ENCODE data around the gene STARD13. TPM values are rescaled to one million over a fixed set of nuclear protein-coding genes. Genes with fewer than 3 reads are reported as not detected.

Gene STARD13
- total RNA-seq, 1 donor = 11.0 TPM

DNA sequence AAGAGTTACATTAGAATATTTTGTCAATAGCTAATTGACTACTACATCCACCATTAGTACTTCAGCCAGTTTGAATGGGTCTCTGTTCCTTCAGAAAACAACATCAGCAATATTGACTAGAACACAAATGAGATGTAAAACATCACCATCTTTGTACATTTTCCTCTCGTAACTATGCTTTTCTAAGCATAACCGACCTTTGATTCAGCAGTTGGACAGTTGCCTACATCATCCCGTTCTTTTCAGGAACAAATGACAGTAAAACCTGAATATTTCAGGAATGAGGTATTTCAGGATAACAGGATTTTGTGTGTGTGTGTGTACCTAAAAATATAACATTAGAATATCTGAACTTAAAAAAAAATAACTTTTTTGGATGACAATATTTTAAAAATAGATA, 60.9 kb downstream of the STARD13 start:
- H3K4me3 ChIP-seq (ENCODE audit: low read depth, low read length) = no peak overlapping the region
- TF ChIP-seq, protein P1, sequence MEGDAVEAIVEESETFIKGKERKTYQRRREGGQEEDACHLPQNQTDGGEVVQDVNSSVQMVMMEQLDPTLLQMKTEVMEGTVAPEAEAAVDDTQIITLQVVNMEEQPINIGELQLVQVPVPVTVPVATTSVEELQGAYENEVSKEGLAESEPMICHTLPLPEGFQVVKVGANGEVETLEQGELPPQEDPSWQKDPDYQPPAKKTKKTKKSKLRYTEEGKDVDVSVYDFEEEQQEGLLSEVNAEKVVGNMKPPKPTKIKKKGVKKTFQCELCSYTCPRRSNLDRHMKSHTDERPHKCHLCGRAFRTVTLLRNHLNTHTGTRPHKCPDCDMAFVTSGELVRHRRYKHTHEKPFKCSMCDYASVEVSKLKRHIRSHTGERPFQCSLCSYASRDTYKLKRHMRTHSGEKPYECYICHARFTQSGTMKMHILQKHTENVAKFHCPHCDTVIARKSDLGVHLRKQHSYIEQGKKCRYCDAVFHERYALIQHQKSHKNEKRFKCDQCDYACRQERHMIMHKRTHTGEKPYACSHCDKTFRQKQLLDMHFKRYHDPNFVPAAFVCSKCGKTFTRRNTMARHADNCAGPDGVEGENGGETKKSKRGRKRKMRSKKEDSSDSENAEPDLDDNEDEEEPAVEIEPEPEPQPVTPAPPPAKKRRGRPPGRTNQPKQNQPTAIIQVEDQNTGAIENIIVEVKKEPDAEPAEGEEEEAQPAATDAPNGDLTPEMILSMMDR (IDR thresholded peaks at IDR 0.05; ENCODE audit: insufficient read depth, low read length) = no peak
- DNase-seq (ENCODE audit: low read depth) = peak; percentile 62

DNA sequence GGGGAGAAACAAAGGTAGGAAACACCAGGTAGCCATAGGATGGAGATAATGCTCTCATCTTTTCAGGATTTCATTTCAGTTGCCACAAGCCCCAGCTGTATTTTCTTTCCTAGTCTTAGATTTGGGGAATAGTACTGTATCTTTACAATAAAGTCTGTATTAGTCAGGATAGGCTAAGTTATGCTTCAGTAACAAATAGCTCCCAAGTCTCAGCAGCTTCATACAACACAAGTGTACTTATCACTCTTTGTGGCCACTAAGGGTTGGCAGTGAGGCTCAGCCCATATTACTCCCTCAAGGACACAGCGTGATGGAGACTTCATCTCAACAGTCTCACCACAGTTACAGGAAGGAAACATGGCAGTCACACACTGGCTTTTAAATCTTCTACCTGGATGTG, 61.4 kb downstream of the STARD13 start:
- DNase-seq (ENCODE audit: low read depth) = no peak
- H3K4me3 ChIP-seq (ENCODE audit: low read depth, low read length) = no peak overlapping the region
- TF ChIP-seq, protein P1 (IDR thresholded peaks at IDR 0.05; ENCODE audit: insufficient read depth, low read length) = no peak

DNA sequence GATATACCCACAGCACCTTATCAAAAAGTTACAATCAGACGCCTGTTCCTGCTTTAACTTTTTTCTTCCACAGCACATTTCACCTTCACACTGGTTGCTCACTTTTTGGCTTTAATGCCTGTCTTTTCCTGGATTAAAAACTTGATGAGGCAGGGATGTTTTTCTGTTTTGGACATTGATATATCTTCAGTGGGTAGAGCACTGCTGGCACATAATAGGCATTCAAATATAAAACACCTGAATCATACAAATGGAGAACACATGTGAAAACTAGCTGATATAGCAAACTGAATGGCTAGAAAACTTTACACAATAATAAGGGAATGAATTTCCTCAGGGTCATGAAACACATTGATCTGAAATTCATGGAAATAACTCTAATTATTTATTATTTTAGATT, 65.6 kb downstream of the STARD13 start:
- H3K4me3 ChIP-seq (ENCODE audit: low read depth, low read length) = no peak overlapping the region
- TF ChIP-seq, protein P1 (IDR thresholded peaks at IDR 0.05; ENCODE audit: insufficient read depth, low read length) = no peak
- DNase-seq (ENCODE audit: low read depth) = no peak

DNA sequence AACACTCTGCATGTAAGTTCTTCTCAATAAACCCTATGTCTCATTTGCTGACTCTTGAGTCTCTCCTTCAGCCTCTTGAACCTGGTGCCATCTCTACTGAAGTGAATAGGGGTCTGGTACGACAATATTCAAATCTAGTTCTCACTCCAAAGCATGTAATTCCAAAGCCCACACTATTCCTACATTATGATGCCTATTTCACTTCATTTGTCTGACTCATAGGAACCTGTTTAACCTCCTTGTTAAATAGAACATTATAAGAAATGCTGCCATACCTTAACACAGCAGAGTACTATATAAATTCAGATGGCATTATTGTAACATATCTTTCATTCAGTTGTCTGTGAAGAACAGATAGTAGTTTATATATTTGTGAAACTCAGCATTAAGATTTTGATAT, 67.1 kb downstream of the STARD13 start:
- no peak for DNase-seq (ENCODE audit: low read depth)
- H3K4me3 ChIP-seq (ENCODE audit: low read depth, low read length) = no peak overlapping the region
- TF ChIP-seq, protein P1 (IDR thresholded peaks at IDR 0.05; ENCODE audit: insufficient read depth, low read length) = no peak

DNA sequence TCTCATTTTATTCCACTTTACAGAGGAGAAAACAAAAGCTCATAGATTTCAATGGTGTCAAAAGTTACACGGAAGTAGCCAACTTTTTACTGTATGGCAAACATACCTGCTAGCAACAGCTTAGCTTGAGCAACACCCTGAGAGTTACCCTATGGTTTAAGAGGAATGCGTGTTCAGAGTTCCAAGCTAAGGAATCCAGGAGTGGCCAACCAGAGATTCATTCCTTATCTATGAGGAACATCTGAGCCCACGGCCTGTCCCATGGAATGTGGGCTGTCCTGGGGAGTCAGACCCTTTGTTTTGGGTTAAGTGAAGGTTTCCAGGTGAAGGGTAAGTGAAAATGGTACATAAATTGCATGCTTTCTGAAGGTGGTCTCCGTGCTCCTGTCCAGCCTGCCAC, 67.5 kb downstream of the STARD13 start:
- DNase-seq (ENCODE audit: low read depth) = no peak
- H3K4me3 ChIP-seq (ENCODE audit: low read depth, low read length) = no peak overlapping the region
- TF ChIP-seq, protein P1 (IDR thresholded peaks at IDR 0.05; ENCODE audit: insufficient read depth, low read length) = no peak

DNA sequence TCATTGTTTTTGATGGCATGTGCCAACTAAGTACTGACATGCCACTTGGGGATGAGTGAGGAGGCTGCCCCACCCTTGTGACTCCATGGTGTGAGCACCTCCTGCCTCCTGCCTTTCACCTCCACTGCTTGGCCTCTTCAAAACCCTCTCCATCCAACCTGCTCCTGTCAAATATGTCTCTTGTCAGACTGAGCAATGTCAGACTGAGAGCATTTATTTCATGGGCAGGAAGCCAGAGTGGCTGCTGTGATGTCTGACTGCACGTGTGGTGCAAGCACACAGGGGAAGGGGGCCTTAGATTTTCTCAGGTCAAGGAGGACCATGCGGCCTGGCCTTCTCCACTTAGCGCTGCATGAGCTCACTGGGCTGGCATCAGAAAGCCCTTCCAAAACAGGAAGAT, 68.3 kb downstream of the STARD13 start:
- no peak for DNase-seq (ENCODE audit: low read depth)
- H3K4me3 ChIP-seq (ENCODE audit: low read depth, low read length) = no peak overlapping the region
- TF ChIP-seq, protein P1 (IDR thresholded peaks at IDR 0.05; ENCODE audit: insufficient read depth, low read length) = no peak

DNA sequence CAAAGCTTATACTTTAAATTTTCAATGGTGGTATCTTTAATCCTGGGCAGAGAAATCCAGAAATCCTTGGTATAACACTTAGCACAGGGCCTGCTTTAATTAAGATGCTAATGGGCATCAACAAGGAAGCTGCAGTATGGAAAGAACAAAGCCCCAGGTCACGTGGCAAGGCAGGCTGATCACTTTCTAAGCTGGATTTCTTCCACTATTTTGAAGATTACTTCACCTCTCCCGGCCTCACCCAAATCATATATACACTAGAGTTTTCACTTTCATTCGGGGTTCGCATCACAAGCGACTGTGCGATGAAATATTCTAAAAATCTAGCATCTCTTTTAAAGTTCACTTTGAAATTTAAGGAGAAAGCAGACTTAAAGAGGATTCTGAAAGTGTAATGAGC, 71.8 kb downstream of the STARD13 start:
- peak overlapping the region; percentile 28 for H3K4me3 ChIP-seq (ENCODE audit: low read depth, low read length)
- no peak for DNase-seq (ENCODE audit: low read depth)
- TF ChIP-seq, protein P1 (IDR thresholded peaks at IDR 0.05; ENCODE audit: insufficient read depth, low read length) = no peak

Measured in fibroblast of the aortic adventitia (primary cell).